ENCODE results near the gene LINC00632.

The LINC00632 gene

GRCh38 chrX:140766024-140766611 is 56.6 kb downstream of the LINC00632 start:
- DNase-seq = peak; percentile 2

GRCh38 chrX:140767646-140768045 is 58.1 kb downstream of the LINC00632 start:
- no peak for DNase-seq

- DNase-seq = no peak
Observed at GRCh38 chrX:140775211-140775610, 65.7 kb downstream of the LINC00632 start.

DNA sequence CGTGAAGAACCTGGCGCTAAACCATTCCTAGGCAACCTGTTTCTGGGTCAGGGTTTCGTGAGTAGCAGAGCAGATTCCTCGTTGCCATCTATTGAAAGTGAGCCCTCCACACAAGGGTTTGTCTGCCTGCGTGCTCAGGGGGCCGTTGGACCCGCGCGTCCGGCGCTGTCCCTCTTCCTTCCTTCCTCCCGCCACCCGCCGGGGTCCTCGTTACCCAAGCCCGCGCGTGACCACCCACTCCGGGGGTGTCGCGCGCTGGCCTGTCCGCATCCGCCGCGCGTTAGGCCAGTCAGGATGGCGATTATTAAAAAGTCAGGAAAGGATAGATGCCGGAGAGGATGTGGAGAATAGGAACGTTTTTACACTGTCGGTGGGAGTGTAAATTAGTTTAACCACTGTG is 66.8 kb downstream of the LINC00632 start:
- no peak for DNase-seq

DNA sequence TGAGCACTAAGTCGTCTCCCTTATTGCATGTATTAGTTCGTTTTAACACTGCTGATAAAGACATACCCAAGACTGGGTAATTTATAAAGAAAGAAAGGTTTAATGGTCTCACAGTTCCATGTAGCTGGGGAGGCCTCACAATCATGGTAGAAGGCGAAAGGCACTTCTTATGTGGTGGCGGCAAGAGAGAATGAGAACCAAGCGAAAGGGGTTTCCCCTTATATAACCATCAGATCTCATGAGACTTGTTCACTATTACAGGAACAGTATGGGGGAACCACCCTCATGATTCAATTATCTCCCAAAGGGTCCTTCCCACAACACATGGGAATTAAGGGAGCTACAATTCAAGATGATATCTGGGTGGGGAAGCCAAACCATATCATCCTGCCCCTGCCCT is 85.1 kb downstream of the LINC00632 start:
- no peak for DNase-seq

DNA sequence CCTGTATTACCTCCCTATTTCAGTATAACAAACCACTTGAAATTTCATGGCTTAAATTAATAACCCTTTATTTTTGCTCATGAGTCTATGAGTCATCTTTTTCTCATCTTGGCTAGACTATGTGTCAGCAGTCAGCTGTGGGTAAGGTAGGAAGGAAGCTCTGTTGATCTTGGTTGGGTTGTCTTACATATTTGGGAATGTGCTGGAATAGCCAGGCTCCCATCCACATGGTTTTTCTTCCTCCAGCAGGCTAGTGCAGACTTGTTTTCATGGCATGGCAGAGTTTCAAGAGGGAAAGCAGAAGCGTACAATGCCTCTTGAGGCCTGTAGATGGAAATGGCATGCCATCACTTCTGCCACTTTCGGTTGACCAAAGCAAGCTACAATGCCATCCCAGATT is 89.7 kb downstream of the LINC00632 start:
- DNase-seq = no peak

DNA sequence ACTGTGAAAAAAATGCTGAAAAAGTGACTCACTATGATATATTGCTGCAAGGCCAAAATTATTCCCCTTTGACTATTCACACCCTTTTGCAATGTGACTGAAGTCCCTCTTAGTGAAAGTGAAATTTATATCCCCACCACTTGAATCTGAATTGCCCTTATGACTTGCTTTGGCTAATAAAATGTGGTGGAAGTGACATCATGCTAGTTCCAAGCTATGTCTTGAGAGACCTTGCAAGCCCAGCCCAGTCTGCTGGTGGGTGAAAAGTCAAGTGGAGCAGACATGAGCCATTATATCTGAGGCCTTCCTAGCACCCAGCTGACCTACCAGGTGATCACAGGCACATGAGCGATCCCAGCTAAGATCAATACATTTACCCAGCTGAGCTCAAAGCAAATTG is 94.7 kb downstream of the LINC00632 start:
- no peak for DNase-seq

DNA sequence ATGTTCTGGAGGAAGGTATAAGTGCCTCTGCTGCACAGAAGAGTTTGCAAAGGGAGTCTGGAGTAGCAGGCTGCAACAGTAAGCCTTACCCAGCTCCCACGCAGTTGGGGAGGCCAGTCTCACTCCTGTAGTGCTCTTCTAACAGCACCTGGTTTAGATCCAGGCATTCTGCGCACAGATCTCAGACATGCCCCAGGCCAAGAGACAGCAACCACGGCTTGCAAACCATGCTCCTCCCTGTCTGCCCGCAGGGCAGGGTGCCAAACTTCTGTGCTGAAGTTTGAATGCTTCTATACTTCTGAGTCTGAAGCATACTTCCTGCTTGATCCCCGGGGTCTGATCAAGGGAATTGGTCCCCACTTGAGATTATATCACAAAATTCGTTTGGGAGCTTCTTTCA is 106.3 kb downstream of the LINC00632 start:
- DNase-seq = no peak

DNA sequence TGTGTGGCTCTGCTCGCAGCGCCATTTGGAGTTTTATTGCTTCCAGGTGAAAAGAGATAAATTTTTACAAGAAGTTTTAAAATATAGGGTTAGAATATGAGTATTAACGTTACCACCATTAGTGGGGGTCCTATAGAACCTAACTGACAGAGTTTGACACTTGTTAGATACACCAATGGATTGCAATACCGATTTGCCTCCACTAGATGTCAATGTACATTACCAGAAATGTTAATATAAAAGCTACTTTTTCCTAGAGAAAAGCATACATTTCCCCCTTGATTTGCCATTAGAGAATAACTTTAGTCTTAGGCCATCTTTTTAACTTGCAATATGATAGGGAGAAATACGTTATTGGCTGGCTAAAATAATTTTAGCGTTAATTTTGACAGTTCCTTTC is 108.4 kb downstream of the LINC00632 start:
- no peak for DNase-seq

- no peak for DNase-seq
Observed at GRCh38 chrX:140821280-140821679, 111.7 kb downstream of the LINC00632 start.

DNA sequence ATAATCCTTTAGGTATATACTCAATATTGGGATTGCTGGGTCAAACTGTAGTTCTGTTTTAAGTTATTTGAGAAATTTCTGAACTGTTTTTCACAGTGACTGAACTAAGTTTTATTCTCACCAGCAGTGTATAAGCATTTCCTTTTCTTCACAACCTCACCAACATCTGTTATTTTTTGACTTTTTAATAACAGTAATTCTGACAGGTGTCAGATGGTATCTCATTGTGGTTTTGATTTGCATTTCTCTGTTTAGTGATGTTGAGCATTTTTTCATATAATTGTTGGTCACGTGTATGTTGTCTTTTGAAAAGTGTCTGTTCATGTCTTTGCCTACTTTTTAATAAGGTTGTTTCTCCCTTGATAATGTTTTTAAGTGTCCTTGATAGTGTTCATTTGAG is 112.6 kb downstream of the LINC00632 start:
- DNase-seq = no peak

- DNase-seq = no peak
Observed at GRCh38 chrX:140822861-140823260, 113.3 kb downstream of the LINC00632 start.

DNA sequence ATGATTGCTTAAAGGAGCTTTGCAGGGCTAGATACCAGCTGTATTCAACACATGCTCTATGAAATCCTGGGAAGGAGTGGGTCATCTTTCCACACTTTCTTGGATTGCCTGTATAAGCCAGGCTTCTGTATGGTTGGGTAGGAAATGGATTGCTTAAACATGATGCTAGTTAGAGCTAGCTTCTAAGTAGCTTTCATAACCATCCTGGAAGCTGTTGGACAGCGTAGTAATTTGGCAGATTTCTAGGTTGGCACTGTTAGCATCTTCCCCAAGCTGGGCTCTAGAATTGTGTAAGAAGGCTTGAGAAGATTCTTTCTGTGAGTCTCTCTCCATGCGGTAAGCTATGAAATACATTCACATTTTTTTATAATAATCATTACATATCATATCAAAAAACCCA is 127.3 kb downstream of the LINC00632 start:
- DNase-seq = no peak

Data from stimulated activated naive CD4-positive, alpha-beta T cell treated with Interleukin-2 at 50 U/mL for 16 hours (primary cell).